Measurements from ENCODE around the gene PTPN14.

DNA sequence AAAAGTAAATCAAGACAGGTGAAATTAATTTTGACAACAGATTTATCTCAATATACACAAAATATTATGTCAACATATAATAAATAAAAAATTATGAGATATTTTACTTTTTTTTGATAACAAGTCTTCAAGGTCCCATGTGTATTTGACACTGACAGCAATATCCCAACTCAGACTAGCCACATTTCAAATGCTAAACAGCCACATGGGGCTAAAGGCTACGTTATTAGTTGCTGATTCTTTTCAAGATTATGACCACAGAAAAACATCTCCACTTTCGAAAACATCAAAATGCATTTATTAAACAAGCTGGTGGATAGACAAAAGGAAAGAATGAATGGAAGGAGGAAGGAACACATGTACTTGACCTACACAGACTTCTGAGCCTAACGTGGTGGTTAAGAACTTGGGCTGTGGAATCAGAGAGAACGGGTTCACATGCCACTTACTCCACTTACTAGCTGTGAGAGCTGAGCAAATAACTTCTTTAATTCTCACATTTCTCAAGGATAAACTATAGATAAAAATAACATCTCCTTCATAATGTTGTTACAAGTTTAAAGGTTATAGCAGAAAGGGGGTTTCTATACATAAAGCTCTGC lies 13.4 kb downstream of the PTPN14 start:
- TF ChIP-seq POLR2A (IDR thresholded peaks at IDR 0.05; ENCODE audit: low read length) (no peak), GATA1 (IDR thresholded peaks at IDR 0.05; ENCODE audit: low read depth, low read length) (no peak)
